NCI-H2227 treated with DMSO at 0.1 percent for 48 hours (cell line): ENCODE data around the gene SPINT1.

Experiments
- DNase-seq: peaks from one replicate; lab custom pipeline; 2025; lab: John Stamatoyannopoulos, UW

The SPINT1 gene

DNA sequence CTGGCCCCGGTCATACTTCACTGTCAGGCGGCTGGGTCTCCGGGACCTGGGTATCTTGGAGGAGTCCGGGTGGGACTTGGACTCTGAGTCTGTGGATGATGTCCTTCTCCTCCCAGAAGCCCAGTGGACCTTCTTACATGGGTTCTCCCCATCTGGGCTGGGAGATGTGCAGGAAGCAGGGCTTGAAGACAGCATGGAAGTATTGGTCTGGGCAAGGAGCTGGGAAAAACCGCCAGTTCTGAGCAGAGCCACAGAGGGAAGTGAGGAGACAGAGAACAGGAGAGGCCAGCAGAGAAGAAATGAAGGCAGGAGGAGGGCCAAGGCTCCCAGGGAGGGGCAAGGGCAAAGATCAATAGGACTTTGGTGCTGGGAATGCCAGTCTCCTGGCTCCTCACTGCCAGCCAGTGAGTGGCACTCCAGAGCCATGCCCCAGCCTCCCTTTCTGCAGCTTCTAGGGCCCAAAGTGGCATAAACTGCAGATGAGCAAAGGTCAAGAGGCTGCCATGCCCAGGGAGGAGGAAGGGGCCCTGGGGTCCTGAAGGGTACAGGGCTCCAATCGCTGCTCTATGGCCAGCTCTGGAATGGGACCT lies 15.3 kb upstream of the SPINT1 start, which contains the start of gene PPP1R14D:
Gene PPP1R14D, minus strand, starts transcription at position 262 of the 590 bp plus-strand sequence. Its CDS starts 67 bp downstream, at position 195.
- DNase-seq, result no peak

GRCh38 chr15:40829115-40829514 lies 14.7 kb upstream of the SPINT1 start:
- no peak for DNase-seq

- DNase-seq, result no peak
These were observed 13.0 kb upstream of the SPINT1 start for GRCh38 chr15:40830884-40831283.

- no peak for DNase-seq
These were observed 12.0 kb upstream of the SPINT1 start for GRCh38 chr15:40831861-40832260.

- DNase-seq, result no peak
These were observed 10.9 kb upstream of the SPINT1 start for GRCh38 chr15:40832903-40833302.

GRCh38 chr15:40836020-40836419 lies 7.8 kb upstream of the SPINT1 start:
- DNase-seq, result no peak

- no peak for DNase-seq
These were observed 5.1 kb upstream of the SPINT1 start for GRCh38 chr15:40838756-40839155.

- DNase-seq, result no peak
These were observed 2.1 kb upstream of the SPINT1 start for GRCh38 chr15:40841741-40842140.

- DNase-seq, result no peak
These were observed 475 bp upstream of the SPINT1 start for GRCh38 chr15:40843261-40843884.

DNA sequence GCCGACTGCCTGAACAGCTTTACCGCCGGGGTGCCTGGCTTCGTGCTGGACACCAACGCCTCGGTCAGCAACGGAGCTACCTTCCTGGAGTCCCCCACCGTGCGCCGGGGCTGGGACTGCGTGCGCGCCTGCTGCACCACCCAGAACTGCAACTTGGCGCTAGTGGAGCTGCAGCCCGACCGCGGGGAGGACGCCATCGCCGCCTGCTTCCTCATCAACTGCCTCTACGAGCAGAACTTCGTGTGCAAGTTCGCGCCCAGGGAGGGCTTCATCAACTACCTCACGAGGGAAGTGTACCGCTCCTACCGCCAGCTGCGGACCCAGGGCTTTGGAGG lies 815 bp downstream of the SPINT1 start:
- DNase-seq, result no peak

DNA sequence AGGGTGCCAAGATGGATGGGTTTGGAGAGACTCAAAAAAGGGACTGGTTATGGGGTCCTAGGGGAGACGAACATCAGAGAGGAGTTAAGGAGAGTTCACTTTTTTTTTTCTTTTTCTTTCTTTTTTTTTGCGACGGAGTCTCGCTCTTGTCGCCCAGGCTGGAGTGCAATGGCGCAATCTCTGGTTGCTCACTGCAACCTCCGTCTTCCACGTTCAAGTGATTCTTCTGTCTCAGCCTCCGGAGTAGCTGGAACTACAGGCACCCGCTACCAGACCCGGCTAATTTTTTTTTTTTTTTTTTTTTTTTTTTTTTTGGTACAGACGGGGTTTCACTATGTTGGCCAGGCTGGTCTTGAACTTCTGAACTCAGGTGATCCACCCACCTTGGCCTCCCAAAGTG lies 1.2 kb downstream of the SPINT1 start:
- DNase-seq, result no peak

GRCh38 chr15:40845511-40846284 lies 1.9 kb downstream of the SPINT1 start:
- DNase-seq, result no peak

DNA sequence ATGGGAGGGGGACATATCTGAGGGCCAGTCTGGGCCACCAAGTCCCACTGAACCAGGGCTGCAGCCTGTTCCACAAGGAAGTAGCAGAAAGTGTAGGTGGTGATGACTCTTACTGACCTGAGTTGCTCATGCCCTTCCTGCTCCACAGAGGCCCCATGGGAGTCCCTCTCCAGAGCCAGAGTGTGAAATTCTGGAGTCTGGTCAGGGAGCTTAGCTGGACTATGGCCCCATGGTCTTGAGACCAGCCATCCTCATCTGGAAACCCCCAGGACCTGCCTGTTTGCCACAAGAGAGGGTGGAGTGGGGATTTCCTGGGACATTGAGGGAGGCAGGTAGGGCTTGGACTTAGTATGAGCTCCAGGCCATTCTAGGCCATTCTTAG lies 3.0 kb downstream of the SPINT1 start:
- DNase-seq, result no peak

GRCh38 chr15:40847223-40847961 lies 3.5 kb downstream of the SPINT1 start:
- DNase-seq, result peak; percentile 35

- no peak for DNase-seq
These were observed 6.8 kb downstream of the SPINT1 start for GRCh38 chr15:40850576-40851112.

DNA sequence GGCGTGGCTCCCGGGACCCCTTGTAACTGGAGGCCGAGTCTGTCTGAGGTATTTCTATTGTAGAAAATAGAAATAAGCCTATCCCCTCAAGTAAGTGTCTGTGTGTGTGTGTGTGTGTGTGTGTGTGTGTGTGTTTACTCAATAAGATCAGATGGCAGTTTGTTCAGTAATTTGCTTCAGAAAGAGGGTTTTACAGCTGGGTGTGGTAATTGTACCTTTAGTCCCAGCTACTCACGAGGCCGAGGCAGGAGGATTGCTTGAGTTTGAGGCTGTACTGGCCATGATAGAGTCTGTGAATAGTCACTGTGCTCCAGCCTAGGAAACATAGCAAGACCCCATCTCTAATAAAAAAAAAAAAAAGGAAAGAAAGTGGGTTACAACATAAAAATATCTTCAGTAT lies 8.7 kb downstream of the SPINT1 start:
- DNase-seq, result no peak

- no peak for DNase-seq
These were observed 9.5 kb downstream of the SPINT1 start for GRCh38 chr15:40853241-40853890.

- DNase-seq, result no peak
These were observed 10.3 kb downstream of the SPINT1 start for GRCh38 chr15:40854161-40854560.

- no peak for DNase-seq
These were observed 11.9 kb downstream of the SPINT1 start for GRCh38 chr15:40855706-40856234.

- no peak for DNase-seq
These were observed 12.9 kb downstream of the SPINT1 start for GRCh38 chr15:40856746-40857145.

GRCh38 chr15:40857601-40858341 lies 13.9 kb downstream of the SPINT1 start:
- peak; percentile 51 for DNase-seq
